ENCODE results near the gene HOXC11.

HOXC11 gene

GRCh38 chr12:53972722-53973235, at the start of gene HOXC11:
Gene HOXC11, plus strand, starts transcription at chr12:53973126. Its CDS starts 116 bp downstream, at chr12:53973242.
- no peak for DNase-seq

- DNase-seq, result no peak
Measured at GRCh38 chr12:53924521-53925405, 48.2 kb upstream of the HOXC11 start.

DNA sequence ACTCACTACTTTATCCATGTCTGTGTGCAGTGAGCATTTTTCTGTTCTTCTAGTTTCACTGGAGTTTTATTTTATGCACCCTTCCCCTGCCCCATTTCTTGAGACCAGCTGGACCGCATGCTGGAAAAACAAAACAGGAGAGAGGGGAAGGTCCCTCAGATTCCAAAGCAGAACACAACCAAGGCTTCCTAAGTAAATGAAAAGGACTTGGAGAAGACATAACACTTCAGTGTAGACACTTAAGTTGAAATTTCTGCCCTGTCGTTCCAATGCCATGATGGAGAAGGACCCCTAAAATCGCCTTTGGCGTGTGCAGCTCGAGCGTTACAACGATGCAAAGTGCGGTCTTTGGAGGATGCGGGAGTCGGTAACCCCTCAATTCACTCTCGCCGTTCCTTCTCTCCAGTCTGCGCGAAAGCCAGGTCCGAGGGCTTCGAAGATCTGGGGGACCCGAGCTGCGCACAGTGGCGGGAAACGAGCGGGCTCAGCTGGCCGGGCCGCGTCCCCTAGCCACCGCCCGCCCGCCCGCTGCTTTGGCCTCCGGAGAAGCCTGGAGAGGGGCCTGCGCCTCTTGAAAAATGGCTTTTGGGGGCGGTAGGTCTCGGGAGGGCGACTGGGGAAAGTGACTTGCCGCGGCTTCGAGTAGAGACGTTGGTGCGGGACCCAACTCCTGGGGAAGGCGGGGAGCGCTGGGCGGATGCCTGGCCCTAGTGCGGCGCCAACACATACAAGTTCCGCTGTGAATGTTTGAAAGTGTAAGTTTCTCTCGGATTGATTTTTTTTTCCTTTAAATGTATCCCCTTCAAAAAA, 45.5 kb upstream of the HOXC11 start:
- no peak for DNase-seq

- DNase-seq, result no peak
Measured at GRCh38 chr12:53928054-53928835, 44.7 kb upstream of the HOXC11 start.

DNA sequence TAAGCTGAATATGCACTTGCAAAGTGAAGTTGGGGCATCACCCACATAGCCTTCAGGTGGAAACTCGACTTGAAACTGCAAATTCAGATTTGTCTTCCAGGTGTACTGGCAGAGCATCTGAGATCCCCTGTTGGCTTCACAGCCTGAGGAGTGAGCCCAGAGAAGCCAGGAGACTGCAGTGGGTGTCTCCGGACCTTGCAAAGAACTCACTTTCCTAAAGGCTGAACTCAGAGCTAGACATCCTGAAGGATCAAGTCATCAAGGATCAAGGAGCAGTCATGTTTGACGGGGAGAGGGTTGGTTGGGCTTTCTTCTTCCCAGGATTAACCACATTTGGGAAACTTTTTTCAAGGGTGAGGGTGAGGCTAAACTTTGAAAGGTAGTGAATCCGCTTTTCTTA, 43.4 kb upstream of the HOXC11 start:
- no peak for DNase-seq

GRCh38 chr12:53930591-53931255, 42.2 kb upstream of the HOXC11 start:
- DNase-seq, result no peak

DNA sequence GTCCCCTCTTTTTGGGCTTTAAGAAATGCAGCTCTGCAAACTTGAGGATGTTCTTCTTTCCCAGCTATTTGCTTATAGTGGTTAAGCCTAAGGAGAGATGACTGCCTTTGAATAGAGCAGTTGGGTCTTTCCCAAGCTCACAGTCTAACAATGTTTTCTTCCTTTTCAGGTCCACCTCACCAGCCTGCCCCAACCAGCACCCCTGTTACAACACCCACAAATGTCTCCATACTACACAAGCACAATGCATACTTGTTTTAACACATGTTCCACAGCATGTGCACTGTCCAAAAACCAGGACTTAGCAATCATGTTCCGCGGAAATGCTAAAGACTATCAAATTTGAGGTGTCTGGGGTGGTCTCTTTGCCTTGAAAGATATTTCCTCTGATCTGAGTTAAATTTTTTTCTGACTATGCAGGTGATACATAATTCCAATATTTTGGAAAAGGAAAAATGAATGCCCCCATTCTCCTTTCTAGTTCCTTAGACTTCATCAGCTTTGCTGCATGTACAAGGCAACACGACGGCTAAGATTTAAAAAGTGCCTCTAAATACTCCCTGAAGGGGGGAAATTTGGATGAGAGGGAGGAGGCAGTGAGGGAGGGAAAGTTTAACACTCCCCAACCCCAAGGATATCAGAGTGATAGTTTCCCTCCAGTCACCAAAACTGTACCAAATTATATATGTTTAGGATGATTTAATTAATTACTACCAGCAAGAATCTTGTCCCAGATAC, 40.9 kb upstream of the HOXC11 start:
- DNase-seq, result no peak

- no peak for DNase-seq
Measured at GRCh38 chr12:53932915-53933314, 40.0 kb upstream of the HOXC11 start.

DNA sequence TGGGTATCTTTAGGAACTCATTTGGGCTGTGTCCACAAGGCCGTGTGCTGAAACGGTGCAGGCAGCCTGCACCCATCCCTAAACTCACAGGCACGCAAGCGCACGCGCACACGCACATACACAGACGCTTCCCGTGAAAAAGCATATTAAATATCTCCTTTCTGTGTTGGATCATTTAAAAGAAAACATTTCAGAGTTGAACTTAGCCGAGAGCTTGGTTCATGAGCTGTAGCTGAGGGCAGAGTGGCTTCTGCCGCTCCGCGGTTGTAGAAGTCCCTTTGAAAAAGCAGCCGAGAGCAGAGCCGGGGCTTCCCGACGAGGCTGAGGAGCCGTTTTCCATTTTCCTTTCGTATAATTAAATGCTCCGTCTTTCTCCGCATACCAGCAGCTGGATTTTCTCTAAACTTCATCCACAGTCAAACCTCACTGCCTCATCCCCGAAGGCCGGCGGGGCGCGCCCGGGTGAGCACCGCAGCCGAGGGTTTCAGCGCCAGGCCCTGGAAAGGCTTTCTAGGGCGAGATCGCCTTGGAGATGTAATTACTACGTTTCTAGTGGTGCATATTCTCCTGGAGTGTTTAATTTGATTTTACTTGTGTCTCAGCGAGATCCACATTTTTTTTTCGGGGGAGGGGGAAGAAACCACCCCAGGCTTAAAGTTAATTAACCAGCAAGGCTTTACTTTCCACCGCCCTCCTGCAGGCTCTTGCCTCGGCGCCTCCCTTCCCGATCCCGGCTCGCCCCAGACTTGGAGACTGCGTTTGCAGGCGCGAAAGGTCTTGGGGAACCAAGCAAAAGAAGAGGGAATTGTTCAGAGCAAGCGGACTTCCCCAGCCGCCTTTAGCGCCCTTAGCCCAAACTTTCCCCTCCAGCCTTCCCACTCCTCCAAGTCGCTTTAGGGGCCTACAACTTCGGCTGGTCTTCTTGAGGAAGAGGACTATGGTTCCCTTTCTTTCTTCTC, 37.3 kb upstream of the HOXC11 start:
- DNase-seq, result no peak

- DNase-seq, result no peak
Measured at GRCh38 chr12:53937099-53937498, 35.8 kb upstream of the HOXC11 start.

- DNase-seq, result no peak
Measured at GRCh38 chr12:53937596-53938325, 35.2 kb upstream of the HOXC11 start.

- DNase-seq, result no peak
Measured at GRCh38 chr12:53938326-53939140, 34.4 kb upstream of the HOXC11 start, which contains the start of gene HOXC13. Gene HOXC13, plus strand, starts transcription at chr12:53938831. Its CDS starts 76 bp downstream, at chr12:53938907.

DNA sequence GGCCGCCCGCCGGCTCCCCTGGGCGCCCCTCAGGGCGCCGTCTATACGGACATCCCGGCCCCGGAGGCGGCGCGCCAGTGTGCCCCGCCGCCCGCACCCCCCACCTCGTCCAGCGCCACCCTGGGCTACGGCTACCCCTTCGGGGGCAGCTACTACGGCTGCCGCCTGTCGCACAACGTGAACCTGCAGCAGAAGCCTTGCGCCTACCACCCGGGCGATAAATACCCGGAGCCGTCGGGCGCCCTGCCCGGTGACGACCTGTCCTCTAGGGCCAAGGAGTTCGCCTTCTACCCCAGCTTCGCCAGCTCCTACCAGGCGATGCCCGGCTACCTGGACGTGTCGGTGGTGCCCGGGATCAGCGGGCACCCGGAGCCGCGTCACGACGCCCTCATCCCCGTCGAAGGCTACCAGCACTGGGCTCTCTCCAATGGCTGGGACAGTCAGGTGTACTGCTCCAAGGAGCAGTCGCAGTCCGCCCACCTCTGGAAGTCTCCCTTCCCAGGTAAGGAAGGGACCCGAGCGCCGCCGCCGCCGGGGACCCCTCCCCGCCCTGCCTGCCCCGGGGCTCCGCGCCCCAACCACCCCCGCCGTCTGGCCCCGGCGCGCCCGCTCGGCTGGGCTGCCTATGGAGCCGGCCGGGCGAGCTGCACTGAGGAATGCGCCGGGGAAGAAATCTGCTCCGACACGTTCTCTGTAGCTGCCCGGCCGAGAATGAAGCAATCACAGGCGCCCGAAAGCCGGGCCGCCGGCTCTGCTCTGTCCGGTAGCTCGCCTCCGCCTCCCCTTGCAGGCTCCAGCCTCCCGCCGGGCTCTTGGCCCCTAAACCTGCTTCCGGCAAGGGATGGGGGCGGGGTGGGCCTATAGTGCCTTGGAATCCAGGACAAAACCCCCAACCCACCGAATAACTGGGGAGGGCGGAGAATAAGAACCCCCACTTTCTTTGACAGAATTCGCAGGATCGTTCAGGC, 33.5 kb upstream of the HOXC11 start:
- DNase-seq, result no peak

GRCh38 chr12:53940443-53941014, 32.4 kb upstream of the HOXC11 start:
- no peak for DNase-seq

- DNase-seq, result no peak
Measured at GRCh38 chr12:53941187-53941586, 31.7 kb upstream of the HOXC11 start.

- no peak for DNase-seq
Measured at GRCh38 chr12:53941750-53942149, 31.2 kb upstream of the HOXC11 start.

DNA sequence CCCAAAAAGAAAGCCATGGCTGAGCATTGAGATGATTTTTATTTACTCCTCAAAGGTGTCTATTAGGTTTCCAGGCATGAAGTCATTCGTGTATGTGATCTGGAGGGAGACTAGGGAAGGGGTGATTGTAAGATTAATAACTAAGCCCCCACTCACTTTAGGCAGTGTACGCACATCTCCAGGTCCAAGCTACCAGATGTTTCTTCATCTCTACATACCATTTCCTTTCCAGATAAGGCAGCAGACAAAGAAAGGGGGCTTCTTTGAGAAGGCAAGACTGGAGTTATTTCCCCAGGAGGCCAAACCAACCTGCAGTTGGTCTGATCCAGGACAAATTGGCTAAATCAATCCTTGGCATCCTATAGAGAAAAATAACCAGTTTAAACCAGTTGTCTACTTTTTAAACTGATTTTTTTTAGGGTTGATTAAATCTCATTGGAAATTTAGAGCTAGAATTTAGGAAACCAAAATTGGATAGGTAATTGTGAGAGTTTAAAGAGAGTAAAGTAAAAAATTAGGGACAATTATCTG, 30.4 kb upstream of the HOXC11 start:
- DNase-seq, result no peak

All from activated CD4-positive, alpha-beta T cell treated with anti-CD3 and anti-CD28 coated beads for 1 hour (primary cell).